Skeletal muscle tissue (tissue), 4 donors: ENCODE results near the gene GRHL1. TPM values are rescaled to one million over a fixed set of nuclear protein-coding genes. Genes with fewer than 3 reads are reported as not detected.
"Not testable (repeated sequence)": the region's sequence is repeated elsewhere in the genome, so short reads cannot be mapped to it uniquely, and the experiment has no call there.

Experiments
- H3K27ac ChIP-seq: one replicate; pipeline ENCODE4 v1.7.0; 2013; ENCODE audit warnings: mild to moderate bottlenecking, low read depth, low read length, inconsistent platforms
- H3K27me3 ChIP-seq, 3 donors: one replicate each; pipeline ENCODE4 v1.7.0; 2013; ENCODE audit warnings: low read length in 3 of 3; ENCODE audit not compliant: control insufficient read depth in 3 of 3, insufficient read depth in 3 of 3
- H3K36me3 ChIP-seq, 3 donors: one replicate each; pipeline ENCODE4 v1.7.0; 2013; ENCODE audit warnings: low read length in 3 of 3; ENCODE audit not compliant: control insufficient read depth in 3 of 3, insufficient read depth in 3 of 3
- H3K4me1 ChIP-seq, 3 donors: one replicate each; pipeline ENCODE4 v1.7.0; 2013; ENCODE audit warnings: low read length in 3 of 3, mild to moderate bottlenecking in 3 of 3; ENCODE audit not compliant: control insufficient read depth in 3 of 3, insufficient read depth in 3 of 3
- H3K4me3 ChIP-seq, 3 donors: one replicate each; pipeline ENCODE4 v1.7.0; 2013; ENCODE audit warnings: low read length in 3 of 3
- H3K9ac ChIP-seq, 3 donors: one replicate each; pipeline ENCODE4 v1.7.0; 2013; ENCODE audit warnings: low read length in 3 of 3, mild to moderate bottlenecking in 3 of 3, moderate library complexity in 2 of 3, low read depth in 1 of 3
- H3K9me3 ChIP-seq, 3 donors: one replicate each; pipeline ENCODE4 v1.7.0; 2013; ENCODE audit warnings: low read length in 3 of 3; ENCODE audit not compliant: control insufficient read depth in 3 of 3
- total RNA-seq: library from RNA; depleted of rRNA; stranded (reverse); fragments of >200 nt; gene quantifications from one replicate; pipeline ENCODE4 v1.2.3, GENCODE V29; 2014
- donor health status: Osteomylitis.

Gene GRHL1
- total RNA-seq, 1 donor from 2014 or later, result under 0.01 TPM

DNA sequence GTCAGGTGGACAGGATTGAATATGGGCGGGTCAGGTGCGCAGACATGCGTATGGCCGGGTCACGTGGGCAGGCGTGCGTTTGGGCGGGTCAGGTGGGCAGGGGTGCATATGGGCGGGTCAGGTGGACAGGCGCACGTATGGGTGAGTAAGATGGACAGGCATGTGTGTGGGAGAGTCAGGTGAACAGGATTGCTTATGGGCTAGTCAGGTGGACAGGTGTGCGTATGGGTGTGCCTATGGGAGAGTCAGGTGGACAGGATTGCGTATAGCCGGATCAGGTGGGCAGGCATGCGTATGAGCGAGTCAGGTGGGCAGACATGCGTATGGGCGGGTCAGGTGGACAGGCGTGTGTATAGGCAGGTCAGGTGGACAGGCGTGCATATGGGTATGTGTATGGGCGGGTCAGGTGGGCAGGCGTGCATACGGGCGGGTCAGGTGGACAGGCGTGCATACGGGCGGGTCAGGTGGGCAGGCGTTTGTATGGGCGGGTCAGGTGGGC is 61.5 kb downstream of the GRHL1 start:
- no peaks in the 10 kb centered on the region for H3K27me3 ChIP-seq
- H3K4me1 ChIP-seq, result peaks cover 24 to 28% (median 27%) of the 10 kb centered on the region in 3 donors
- H3K36me3 ChIP-seq, result no peaks in the 10 kb centered on the region
- peaks cover 0 to 3% (median 2%) of the 10 kb centered on the region in 3 donors for H3K9me3 ChIP-seq
- H3K27ac ChIP-seq, result no peak overlapping the region
- no peak overlapping the region for H3K4me3 ChIP-seq
- H3K9ac ChIP-seq, result no peak overlapping the region

DNA sequence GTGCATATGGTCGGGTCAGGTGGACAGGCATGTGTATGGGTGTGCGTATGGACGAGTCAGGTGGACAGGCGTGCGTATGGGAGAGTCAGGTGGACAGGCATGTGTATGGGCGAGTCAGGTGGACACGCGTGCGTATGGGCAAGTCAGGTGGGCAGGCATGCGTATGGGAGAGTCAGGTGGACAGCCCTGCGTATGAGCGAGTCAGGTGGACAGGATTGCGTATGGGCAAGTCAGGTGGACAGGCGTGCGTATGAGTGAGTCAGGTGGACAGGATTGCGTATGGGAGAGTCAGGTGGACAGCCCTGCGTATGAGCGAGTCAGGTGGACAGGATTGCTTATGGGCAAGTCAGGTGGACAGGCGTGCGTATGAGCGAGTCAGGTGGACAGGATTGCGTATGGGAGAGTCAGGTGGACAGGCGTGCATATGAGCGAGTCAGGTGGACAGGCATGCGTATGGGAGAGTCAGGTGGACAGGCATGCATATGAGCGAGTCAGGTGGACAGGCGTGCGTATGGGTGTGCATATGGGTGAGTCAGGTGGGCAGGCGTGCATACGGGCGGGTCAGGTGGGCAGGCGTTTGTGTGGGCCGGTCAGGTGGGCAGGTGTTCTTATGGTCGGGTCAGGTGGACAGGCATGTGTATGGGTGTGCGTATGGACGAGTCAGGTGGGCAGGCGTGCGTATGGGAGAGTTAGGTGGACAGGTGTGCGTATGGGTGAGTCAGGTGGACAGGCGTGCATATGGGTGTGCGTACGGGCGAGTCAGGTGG is 62.3 kb downstream of the GRHL1 start:
- not testable (repeated sequence) for H3K4me3 ChIP-seq, H3K27me3 ChIP-seq, H3K9ac ChIP-seq, H3K9me3 ChIP-seq, H3K36me3 ChIP-seq, H3K27ac ChIP-seq
- peaks cover 16 to 20% (median 18%) of the 10 kb centered on the region in 3 donors for H3K4me1 ChIP-seq

DNA sequence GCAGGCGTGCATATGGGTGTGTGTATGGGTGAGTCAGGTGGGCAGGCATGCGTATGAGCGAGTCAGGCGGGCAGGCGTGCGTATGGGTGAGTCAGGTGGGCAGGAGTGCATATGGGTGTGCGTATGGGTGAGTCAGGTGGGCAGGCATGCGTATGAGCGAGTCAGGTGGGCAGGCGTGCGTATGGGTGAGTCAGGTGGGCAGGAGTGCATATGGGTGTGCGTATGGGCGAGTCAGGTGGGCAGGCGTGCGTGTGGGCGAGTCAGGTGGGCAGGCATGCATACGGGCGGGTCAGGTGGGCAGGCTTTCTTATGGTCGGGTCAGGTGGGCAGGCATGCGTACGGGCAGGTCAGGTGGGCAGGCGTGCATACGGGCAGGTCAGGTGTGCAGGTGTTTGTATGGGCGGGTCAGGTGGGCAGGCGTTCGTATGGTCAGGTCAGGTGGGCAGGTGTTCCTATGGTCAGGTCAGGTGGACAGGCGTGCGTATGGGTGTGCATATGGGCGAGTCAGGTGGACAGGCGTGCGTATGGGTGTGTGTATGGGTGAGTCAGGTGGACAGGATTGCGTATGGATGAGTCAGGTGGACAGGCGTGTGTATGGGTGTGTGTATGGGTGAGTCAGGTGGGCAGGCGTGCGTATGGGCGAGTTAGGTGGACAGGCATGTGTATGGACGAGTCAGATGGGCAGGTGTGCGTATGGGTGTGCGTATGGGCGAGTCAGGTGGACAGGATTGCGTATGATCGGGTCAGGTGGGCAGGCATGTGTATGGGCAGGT is 63.1 kb downstream of the GRHL1 start:
- H3K27me3 ChIP-seq, result no peaks in the 10 kb centered on the region
- peaks cover 0 to 3% (median 2%) of the 10 kb centered on the region in 3 donors for H3K9me3 ChIP-seq
- no peak overlapping the region for H3K9ac ChIP-seq
- H3K36me3 ChIP-seq, result no peaks in the 10 kb centered on the region
- peaks cover 8 to 17% (median 15%) of the 10 kb centered on the region in 3 donors for H3K4me1 ChIP-seq
- H3K4me3 ChIP-seq, result no peak overlapping the region
- H3K27ac ChIP-seq, result no peak overlapping the region

DNA sequence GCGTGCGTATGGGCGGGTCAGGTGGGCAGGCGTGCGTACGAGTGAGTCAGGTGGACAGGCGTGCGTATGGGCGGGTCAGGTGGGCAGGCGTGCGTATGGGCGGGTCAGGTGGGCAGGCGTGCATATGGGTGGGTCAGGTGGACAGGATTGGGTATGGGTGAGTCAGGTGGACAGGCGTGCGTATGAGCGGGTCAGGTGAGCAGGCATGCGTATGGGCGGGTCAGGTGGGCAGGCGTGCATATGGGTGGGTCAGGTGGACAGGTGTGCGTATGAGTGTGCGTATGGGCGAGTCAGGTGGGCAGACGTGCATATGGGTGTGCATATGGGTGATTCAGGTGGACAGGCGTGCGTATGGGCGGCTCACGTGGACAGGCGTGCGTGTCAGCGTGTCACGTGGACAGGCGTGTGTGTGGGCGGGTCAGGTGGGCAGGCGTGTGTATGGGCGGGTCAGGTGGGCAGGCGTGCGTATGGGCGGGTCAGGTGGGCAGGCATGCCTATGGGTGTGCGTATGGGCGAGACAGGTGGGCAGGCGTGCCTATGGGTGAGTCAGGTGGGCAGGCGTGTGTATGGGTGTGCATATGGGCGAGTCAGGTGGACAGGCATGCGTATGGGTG is 64.0 kb downstream of the GRHL1 start:
- H3K27ac ChIP-seq, H3K36me3 ChIP-seq, H3K4me3 ChIP-seq, H3K27me3 ChIP-seq, H3K4me1 ChIP-seq, H3K9me3 ChIP-seq, H3K9ac ChIP-seq: not testable (repeated sequence)

DNA sequence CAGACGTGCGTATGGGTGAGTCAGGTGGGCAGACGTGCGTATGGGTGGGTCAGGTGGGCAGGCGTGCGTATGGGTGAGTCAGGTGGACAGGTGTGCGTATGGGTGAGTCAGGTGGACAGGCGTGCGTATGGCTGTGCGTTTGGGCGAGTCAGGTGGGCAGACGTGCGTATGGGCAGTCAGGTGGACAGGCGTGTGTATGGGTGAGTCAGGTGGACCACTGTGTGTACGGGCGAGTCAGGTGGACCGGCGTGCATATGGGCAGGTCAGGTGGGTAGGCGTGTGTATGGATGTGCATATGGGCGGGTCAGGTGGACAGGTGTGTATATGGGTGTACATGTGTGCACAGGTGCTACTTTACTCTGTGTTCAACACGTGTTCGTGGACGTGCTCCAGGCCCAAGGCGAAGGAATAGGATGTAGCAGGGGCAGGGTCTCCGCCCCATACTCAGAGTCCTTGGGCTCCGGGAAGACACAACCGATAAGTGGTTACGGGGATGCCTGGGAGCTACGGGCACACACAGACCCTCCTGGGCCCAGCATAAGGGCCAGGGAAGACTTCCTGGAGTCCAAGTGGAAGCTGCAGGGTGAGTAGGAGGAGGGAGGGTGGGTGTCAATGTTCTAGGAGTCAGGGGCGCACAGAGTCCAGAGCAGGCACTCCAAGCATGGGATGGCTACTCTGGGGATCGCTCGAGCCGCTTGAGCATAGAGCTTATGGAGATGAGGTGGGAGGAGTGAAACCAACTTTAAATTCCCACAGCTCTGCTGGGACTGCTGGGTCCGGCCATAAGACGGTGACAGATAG is 64.7 kb downstream of the GRHL1 start:
- H3K27me3 ChIP-seq, result no peaks in the 10 kb centered on the region
- peaks cover 0 to 3% (median 2%) of the 10 kb centered on the region in 3 donors for H3K9me3 ChIP-seq
- no peak overlapping the region for H3K4me3 ChIP-seq
- H3K27ac ChIP-seq, result no peak overlapping the region
- H3K36me3 ChIP-seq, result no peaks in the 10 kb centered on the region
- peaks cover 0 to 5% (median 5%) of the 10 kb centered on the region in 3 donors for H3K4me1 ChIP-seq
- H3K9ac ChIP-seq, result no peak overlapping the region

DNA sequence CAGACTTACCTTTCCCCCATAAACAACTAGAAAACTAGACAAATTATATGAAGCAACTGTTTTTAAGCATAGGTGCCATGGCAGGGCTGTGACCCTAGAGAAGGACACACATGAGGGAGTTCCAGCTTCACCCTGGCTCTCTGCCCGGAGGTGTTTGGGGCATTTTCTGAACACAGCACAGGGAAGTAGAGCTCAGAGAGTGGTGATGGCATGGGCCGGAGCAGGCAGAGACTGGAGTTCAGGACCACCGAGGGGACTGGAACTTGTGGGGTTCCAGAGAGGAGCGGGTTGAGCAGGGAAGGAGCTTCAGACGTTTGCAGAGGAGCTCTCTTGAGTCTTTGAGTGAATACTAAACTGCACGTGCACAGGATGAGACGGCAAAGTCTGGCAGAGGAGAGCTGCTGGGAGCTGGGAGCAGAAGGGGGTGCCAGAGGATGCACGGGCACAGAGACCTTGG is 65.3 kb downstream of the GRHL1 start:
- H3K27ac ChIP-seq, result no peak overlapping the region
- no peaks in the 10 kb centered on the region for H3K36me3 ChIP-seq
- no peak overlapping the region for H3K9ac ChIP-seq
- H3K27me3 ChIP-seq, result no peaks in the 10 kb centered on the region
- H3K4me3 ChIP-seq, result no peak overlapping the region
- peaks cover 0 to 5% (median 5%) of the 10 kb centered on the region in 3 donors for H3K4me1 ChIP-seq
- peaks cover 0 to 3% (median 2%) of the 10 kb centered on the region in 3 donors for H3K9me3 ChIP-seq

DNA sequence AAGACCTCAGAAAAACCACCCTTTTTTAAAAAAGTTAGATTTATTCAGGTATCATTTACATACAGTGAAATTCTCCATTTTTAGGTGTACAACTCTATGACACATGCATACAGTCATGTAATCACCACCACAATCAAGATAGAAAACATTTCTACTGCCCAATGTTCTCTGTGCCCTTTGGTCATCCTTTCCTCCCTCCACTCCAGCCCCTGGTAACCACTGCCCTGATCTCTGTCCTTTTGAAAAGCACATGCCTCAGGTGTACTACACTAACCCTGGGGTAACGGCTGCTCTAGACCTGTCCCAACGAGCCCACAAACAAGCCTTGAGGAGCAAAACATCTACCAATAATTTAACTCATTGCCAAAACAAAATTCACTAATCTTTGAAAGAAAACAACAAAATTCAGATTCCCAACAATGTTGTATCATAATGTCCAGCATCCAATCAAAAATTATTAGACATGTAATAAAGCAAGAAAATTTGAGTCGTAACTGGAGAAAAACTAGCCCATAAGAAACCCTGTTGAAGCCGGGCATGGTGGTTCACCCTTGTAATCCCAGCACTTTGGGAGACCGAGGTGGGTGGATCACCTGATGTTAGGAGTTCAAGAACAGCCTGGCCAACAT is 65.9 kb downstream of the GRHL1 start:
- H3K27me3 ChIP-seq, result no peaks in the 10 kb centered on the region
- H3K9me3 ChIP-seq, result peaks cover 0 to 3% (median 2%) of the 10 kb centered on the region in 3 donors
- no peak overlapping the region for H3K4me3 ChIP-seq
- H3K27ac ChIP-seq, result no peak overlapping the region
- no peak overlapping the region for H3K9ac ChIP-seq
- H3K4me1 ChIP-seq, result peaks cover 0 to 5% (median 5%) of the 10 kb centered on the region in 3 donors
- no peaks in the 10 kb centered on the region for H3K36me3 ChIP-seq

DNA sequence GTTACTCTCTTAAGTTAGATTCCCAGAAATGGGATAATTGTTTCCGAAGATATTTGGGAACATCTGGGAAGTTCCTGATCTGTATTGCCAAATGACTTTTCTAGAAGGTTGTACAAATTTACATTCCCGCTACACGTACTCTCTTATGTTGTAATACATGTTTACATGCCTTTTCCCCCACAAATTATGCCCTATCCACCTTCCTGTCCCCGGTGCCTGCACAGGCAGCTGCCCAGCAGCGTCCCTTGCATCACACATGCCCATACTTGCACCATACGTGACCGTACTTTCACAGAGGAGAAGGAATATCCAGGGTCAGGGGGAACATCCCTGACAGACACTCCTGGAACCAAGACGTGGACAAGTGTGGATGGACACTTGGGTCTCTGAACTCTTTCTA is 67.7 kb downstream of the GRHL1 start:
- Histone ChIP-seq H3K27ac (no peak overlapping the region), H3K36me3 (no peaks in the 10 kb centered on the region), H3K27me3 (no peaks in the 10 kb centered on the region), H3K4me3 (no peak overlapping the region), H3K9ac (no peak overlapping the region), H3K9me3 (peaks cover 0 to 3% (median 2%) of the 10 kb centered on the region in 3 donors), H3K4me1 (peaks cover 0 to 5% (median 5%) of the 10 kb centered on the region in 3 donors)
